Lung (tissue), 12 donors: ENCODE measurements around the gene COMMD1. TPM values are rescaled to one million over a fixed set of nuclear protein-coding genes. Genes with fewer than 3 reads are reported as not detected.

ENCODE experiments used
- ATAC-seq: fragments of 200-7000 bp; cut with Tn5 transposase; one replicate; pipeline ENCODE4 v1.9.1; 2020; ENCODE audit warnings: moderate number of reproducible peaks; ENCODE audit not compliant: insufficient read depth, low FRiP score
- DNase-seq, 3 donors: peaks; one replicate each; pipeline ENCODE4 v3.0.0-alpha.2; 2013 to 2017
- H3K27ac ChIP-seq, 2 donors: one replicate each; pipeline ENCODE4 v1.5.1; 2013; ENCODE audit warnings: mild to moderate bottlenecking in 2 of 2, moderate library complexity in 2 of 2, control low read depth in 1 of 2, inconsistent platforms in 1 of 2, low read depth in 1 of 2, low read length in 1 of 2
- H3K27me3 ChIP-seq, 3 donors: one replicate each; pipeline ENCODE4 v1.5.1; 2013; ENCODE audit warnings: low read length in 2 of 3; ENCODE audit not compliant: control insufficient read depth in 3 of 3, insufficient read depth in 3 of 3
- H3K36me3 ChIP-seq, 4 donors: one replicate each; pipeline ENCODE4 v1.5.1; 2013; ENCODE audit warnings: low read length in 4 of 4, mild to moderate bottlenecking in 1 of 4, moderate library complexity in 1 of 4; ENCODE audit not compliant: control insufficient read depth in 4 of 4, insufficient read depth in 4 of 4
- H3K4me1 ChIP-seq, 5 donors: one replicate each; pipeline ENCODE4 v1.5.1; 2013; ENCODE audit warnings: low read length in 5 of 5, mild to moderate bottlenecking in 2 of 5, moderate library complexity in 1 of 5; ENCODE audit not compliant: control insufficient read depth in 5 of 5, insufficient read depth in 5 of 5
- H3K4me3 ChIP-seq: one replicate; pipeline ENCODE4 v1.5.1; 2013; ENCODE audit warnings: mild to moderate bottlenecking, control low read depth, moderate library complexity
- H3K9ac ChIP-seq, 2 donors: one replicate each; pipeline ENCODE4 v1.5.1; 2013; ENCODE audit warnings: low read length in 2 of 2, control low read depth in 1 of 2; ENCODE audit not compliant: insufficient read depth in 1 of 2
- H3K9me3 ChIP-seq, 4 donors: one replicate each; pipeline ENCODE4 v1.5.1; 2013; ENCODE audit warnings: low read length in 3 of 4, mild to moderate bottlenecking in 1 of 4, moderate library complexity in 1 of 4; ENCODE audit not compliant: control insufficient read depth in 4 of 4, insufficient read depth in 3 of 4
- WGBS, 2 donors: extraction: QIAGEN DNeasy Blood & Tissue Kit; methylation state at CpG; one replicate each; pipeline ENCODE4 v1.1.7; 2013; 5-methylcytosine and 5-hydroxymethylcytosine counted together
- polyA plus RNA-seq, 2 donors: library from polyadenylated mRNA; stranded (reverse); fragments of 200-250 nt; gene quantifications; one replicate each; pipeline ENCODE4 v1.2.1, GENCODE V29; 2013
- total RNA-seq, 2 donors: library from RNA; depleted of rRNA in 1 of 2; stranded (reverse); fragments of >200 nt in 1 of 2; gene quantifications; one replicate each; pipeline ENCODE4 v1.2.1, GENCODE V29; 2014 to 2021
- TF ChIP-seq, protein P1 (sequence below): IDR thresholded peaks from 2 replicates; pipeline ENCODE4 v1.5.1; 2012; ENCODE audit warnings: mild to moderate bottlenecking; ENCODE audit errors: control extremely low read depth, extremely low read depth
- donor health status: control.
- donor health status: control.
- donor health status: Bipolar disorder and iron deficiency.
- donor health status: healthy.
- donor health status: DM: yes; HTN: yes; CAD: no.

COMMD1 gene
- total and polyA plus RNA-seq, 4 donors: 31.0 to 41.7 (median 35.2) TPM

GRCh38 chr2:61948661-61949457 is 43.4 kb downstream of the COMMD1 start:
- H3K27ac ChIP-seq: peak overlapping the region in 1 of 2 donors; percentile 14
- H3K27me3 ChIP-seq: no peaks in the 10 kb centered on the region
- DNase-seq (no peak), ATAC-seq (peak; percentile 25)
- peaks cover 0 to 20% (median 2%) of the 10 kb centered on the region in 5 donors for H3K4me1 ChIP-seq
- 82 to 88% methylated on average over 5 of the region's 5 CpGs for WGBS, 2 donors
- no peaks in the 10 kb centered on the region for H3K9me3 ChIP-seq
- TF ChIP-seq, protein P1, sequence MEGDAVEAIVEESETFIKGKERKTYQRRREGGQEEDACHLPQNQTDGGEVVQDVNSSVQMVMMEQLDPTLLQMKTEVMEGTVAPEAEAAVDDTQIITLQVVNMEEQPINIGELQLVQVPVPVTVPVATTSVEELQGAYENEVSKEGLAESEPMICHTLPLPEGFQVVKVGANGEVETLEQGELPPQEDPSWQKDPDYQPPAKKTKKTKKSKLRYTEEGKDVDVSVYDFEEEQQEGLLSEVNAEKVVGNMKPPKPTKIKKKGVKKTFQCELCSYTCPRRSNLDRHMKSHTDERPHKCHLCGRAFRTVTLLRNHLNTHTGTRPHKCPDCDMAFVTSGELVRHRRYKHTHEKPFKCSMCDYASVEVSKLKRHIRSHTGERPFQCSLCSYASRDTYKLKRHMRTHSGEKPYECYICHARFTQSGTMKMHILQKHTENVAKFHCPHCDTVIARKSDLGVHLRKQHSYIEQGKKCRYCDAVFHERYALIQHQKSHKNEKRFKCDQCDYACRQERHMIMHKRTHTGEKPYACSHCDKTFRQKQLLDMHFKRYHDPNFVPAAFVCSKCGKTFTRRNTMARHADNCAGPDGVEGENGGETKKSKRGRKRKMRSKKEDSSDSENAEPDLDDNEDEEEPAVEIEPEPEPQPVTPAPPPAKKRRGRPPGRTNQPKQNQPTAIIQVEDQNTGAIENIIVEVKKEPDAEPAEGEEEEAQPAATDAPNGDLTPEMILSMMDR: no peak
- no peak overlapping the region for H3K9ac ChIP-seq
- no peaks in the 10 kb centered on the region for H3K36me3 ChIP-seq
- no peak overlapping the region for H3K4me3 ChIP-seq

- no peaks in the 10 kb centered on the region for H3K36me3 ChIP-seq
- no peak for DNase-seq
- no peak overlapping the region for H3K27ac ChIP-seq
- WGBS, 2 donors: 69 to 76% methylated on average over 1 of the region's 1 CpG
- no peaks in the 10 kb centered on the region for H3K9me3 ChIP-seq
- no peak overlapping the region for H3K9ac ChIP-seq
- H3K4me3 ChIP-seq: no peak overlapping the region
- no peaks in the 10 kb centered on the region for H3K27me3 ChIP-seq
- TF ChIP-seq, protein P1: no peak
- H3K4me1 ChIP-seq: peaks cover 0 to 20% (median 2%) of the 10 kb centered on the region in 5 donors
- ATAC-seq: no peak
These were observed 43.9 kb downstream of the COMMD1 start for GRCh38 chr2:61949458-61949713.

GRCh38 chr2:61949714-61950560 is 44.5 kb downstream of the COMMD1 start:
- Histone ChIP-seq H3K27ac (peak overlapping the region; percentile 39 to 49), H3K4me3 (no peak overlapping the region), H3K4me1 (peaks cover 0 to 20% (median 2%) of the 10 kb centered on the region in 5 donors), H3K27me3 (no peaks in the 10 kb centered on the region), H3K36me3 (no peaks in the 10 kb centered on the region), H3K9ac (no peak overlapping the region), H3K9me3 (no peaks in the 10 kb centered on the region)
- TF ChIP-seq, protein P1: no peak
- 51 to 60% methylated on average over 6 of the region's 6 CpGs for WGBS, 2 donors
- ATAC-seq: no peak
- peak in 1 of 3 donors; percentile 17 for DNase-seq
